Lower leg skin (tissue), 3 donors: Measurements from ENCODE around the gene CDS1.

ENCODE experiments used
- POLR2A ChIP-seq, 2 donors: fragments of 450-650 bp; IDR thresholded peaks; one replicate each; pipeline ENCODE4 v1.6.1; 2016 to 2017; ENCODE audit warnings: antibody characterized with exemption in 2 of 2, mild to moderate bottlenecking in 1 of 2, moderate library complexity in 1 of 2
- TF ChIP-seq, protein P1 (sequence below), 3 donors: fragments of 450-650 bp; IDR thresholded peaks; one replicate each; pipeline ENCODE4 v1.5.1; 2016; ENCODE audit warnings: antibody characterized with exemption in 3 of 3, mild to moderate bottlenecking in 3 of 3, moderate library complexity in 2 of 3

DNA sequence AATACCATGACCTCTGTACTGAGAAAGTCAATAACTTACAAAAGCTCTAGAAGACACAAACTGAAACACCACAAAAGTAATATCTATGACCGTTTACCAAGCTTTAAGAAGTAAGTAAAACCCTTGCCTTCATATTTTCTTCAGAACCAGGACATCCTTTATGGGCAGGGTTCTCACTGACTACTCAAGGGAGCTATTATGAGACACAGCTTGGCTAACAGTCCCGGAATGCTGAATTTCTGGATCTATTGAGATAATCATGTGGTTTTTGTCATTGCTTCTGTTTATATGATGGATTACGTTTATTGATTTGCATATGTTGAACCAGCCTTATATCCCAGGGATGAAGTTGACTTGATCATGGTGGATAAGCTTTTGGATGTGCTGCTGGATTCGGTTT lies 19.9 kb upstream of the CDS1 start:
- TF ChIP-seq, protein P1, sequence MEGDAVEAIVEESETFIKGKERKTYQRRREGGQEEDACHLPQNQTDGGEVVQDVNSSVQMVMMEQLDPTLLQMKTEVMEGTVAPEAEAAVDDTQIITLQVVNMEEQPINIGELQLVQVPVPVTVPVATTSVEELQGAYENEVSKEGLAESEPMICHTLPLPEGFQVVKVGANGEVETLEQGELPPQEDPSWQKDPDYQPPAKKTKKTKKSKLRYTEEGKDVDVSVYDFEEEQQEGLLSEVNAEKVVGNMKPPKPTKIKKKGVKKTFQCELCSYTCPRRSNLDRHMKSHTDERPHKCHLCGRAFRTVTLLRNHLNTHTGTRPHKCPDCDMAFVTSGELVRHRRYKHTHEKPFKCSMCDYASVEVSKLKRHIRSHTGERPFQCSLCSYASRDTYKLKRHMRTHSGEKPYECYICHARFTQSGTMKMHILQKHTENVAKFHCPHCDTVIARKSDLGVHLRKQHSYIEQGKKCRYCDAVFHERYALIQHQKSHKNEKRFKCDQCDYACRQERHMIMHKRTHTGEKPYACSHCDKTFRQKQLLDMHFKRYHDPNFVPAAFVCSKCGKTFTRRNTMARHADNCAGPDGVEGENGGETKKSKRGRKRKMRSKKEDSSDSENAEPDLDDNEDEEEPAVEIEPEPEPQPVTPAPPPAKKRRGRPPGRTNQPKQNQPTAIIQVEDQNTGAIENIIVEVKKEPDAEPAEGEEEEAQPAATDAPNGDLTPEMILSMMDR (IDR thresholded peaks at IDR 0.05) = no peak
- no peak for TF ChIP-seq POLR2A (IDR thresholded peaks at IDR 0.05)
